Measurements from ENCODE around the gene PPP6R2.

PPP6R2 gene

GRCh38 chr22:50342651-50343540 lies at the start of gene PPP6R2:
Gene PPP6R2 (plus strand): TSS chr22:50343327. CDS start chr22:50393909, 50,582 bp downstream.
- peak; percentile 89 for DNase-seq

- DNase-seq: no peak
Observed at GRCh38 chr22:50293441-50294318, 49.4 kb upstream of the PPP6R2 start.

GRCh38 chr22:50294319-50294656 lies 48.8 kb upstream of the PPP6R2 start:
- no peak for DNase-seq

DNA sequence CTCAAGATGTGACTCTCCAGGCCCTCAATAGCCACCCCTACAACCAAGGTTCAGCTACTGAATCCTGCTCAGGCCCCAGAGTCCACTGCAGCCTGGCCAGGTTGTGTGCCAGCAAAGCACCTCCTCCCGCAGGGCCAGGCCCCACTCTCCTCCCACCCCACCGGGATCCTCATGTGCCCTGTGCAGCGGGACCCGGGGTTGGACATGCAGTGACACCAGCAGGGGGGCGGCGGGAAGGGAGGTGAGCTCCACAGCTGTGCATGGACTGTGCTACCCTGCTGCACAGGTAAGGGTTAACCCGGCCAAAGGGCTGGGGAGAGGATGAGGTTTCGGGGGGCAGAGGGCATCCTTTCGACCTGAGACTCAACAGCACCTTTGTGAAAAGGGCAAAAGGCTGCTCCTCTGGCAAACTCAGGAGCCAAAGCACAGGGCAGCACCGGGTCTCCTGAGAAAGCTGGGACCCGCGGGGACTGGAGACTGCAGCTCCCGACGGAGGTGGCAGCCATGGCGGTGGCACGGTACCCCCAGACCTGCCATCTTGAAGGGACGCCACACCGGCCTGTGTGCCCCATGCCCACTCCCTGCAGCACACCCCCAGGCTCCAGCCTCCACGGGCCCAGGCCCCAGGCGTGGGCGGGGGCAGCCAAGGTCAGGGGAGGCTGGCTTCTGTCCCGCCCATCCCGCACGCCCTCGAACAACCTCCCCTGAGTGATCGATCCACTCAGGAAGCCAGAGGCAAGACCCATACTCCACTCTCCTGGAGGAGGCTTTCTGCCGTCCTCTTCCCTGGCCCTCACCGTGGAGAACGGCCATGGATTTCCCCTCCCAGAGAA lies 46.3 kb upstream of the PPP6R2 start:
- DNase-seq: no peak

- DNase-seq: no peak
Observed at GRCh38 chr22:50297510-50298265, 45.4 kb upstream of the PPP6R2 start.

DNA sequence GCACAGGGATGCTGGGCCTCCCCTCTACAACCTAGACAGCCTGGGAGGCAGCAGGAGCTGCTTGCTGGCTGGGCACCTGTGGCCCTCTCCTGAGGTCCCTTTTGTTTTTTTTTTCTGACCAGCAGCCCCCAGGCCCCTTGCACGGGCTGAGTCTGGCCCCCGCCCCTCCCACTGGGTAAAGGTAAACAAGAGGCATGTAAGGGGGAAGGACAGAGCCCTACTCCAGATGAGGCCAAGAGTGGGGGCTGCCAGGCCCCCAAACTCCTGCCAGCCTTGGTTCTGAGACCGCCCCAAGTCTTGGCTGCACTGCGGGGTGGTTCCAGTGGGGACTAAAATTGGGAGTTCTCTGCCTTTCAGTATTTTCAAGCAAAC lies 44.9 kb upstream of the PPP6R2 start:
- no peak for DNase-seq

GRCh38 chr22:50298937-50299784 lies 44.0 kb upstream of the PPP6R2 start:
- no peak for DNase-seq

GRCh38 chr22:50299785-50300619 lies 43.1 kb upstream of the PPP6R2 start:
- DNase-seq: no peak

DNA sequence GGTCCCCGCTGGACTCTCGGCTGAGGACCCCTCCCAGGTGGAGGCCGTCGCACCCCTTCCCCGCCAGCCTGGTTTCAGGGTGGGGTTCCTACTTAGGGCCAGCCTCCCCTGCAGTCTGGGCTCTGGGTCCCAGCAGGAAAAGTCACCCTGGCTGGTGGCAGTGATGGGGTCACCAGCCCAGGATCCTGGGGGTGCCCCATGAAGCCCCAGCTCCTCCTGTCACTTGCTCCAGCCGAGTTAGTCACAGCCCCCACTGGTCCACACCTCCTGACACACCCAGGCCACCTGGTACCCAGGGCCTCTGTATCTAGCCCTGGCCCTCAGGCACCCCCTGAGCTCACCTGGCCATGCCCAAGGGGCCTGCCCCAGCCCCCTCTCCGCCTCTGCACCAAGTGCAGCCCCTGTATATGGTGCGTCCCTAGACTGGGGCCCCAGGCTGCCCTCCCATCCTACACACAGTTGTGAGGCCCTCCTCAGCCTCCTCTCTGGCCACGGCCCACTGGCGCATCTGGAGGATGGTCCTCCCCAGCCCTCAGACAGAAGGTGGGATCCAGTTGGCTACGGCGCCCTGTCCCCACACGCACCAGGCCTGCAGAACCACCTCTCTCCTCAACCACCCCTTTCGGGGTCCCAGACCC lies 42.4 kb upstream of the PPP6R2 start:
- no peak for DNase-seq

- no peak for DNase-seq
Observed at GRCh38 chr22:50301581-50301991, 41.5 kb upstream of the PPP6R2 start.

- DNase-seq: no peak
Observed at GRCh38 chr22:50302041-50302541, 41.0 kb upstream of the PPP6R2 start.

DNA sequence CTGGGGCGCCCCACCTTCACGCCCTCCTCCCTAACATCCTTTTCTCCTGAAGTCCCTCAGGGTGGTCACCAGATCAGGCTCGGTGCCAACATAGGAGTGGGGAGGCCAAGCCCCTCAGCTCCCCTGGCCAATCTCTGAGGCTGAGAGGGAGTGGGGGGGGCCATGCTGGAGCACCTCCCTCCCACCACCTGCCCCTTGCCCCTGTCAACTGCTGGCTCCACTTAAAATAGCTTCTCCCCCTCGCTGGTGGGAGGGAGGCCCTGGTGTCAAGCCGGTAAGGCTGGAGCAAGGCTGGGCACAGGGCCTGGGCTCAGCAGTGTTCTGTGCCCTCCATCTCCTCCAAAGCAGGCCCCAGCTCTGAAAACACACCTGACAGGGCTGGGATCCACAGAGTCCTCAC lies 40.6 kb upstream of the PPP6R2 start:
- DNase-seq: no peak

- DNase-seq: no peak
Observed at GRCh38 chr22:50303515-50303847, 39.6 kb upstream of the PPP6R2 start.

DNA sequence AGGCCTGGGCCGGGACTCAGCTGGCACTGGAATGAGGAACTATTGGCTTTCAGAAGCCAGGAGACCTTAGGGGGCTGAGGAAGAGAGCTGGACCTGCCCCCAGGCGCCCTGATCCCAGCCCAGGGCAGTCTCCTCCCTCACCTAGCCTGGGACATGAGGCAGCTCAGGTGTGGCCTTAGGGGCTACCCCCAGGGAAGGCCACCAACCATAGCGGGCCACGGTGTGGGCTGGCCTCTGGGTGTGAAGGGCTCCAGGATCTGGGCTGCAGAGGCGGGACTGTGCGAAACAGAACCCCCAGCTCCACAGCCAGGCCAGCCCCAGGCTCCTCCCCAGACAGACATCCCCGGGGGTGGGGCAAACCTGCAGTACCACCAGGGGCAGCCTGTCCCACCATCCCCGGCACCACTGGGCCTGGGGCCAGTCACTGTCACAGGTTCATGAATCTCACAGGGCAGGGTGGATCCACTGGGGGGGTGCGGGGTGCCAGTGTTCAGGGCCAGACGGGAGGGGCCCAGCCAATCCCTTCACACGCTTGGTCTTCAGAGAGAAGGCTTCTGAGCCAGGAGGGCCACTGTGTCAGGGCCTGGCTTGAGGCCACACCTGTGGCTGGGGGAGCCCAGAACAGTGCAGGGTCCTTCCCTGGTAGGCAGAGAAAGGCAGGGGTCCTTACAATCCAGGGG lies 39.1 kb upstream of the PPP6R2 start:
- no peak for DNase-seq

GRCh38 chr22:50304528-50305392 lies 38.4 kb upstream of the PPP6R2 start:
- DNase-seq: no peak

- no peak for DNase-seq
Observed at GRCh38 chr22:50305393-50305922, 37.7 kb upstream of the PPP6R2 start.

DNA sequence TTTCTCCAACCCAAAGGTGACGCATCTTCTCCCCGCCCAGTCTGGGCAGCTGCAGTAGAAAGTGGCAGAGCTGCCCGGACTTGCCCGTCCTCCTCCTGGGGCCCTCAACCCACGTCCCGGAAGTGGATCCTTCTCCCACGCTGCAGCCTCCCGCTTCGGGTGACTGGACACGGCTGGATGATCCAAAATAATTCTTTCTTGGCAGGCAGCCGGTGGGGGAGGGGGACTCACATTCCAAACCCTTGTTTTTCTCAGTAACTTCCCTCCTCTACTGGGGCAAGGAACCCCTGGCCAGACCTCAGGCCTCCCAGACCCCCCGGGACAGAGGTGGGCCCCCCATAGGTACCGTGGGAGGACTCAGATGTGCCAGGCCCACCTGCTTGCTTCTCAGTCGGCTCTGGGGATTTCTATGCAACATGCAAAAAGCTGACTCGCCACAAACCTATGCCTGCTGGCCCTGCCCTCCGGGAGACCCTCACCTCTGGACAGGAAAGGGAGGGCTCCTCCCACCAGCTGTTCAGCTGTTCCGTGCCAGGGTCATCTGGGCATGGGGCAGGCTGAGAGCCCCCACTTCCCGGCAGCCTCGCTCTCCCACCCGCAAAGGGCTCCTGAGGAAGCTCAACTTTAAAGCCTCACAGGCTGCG lies 37.1 kb upstream of the PPP6R2 start:
- no peak for DNase-seq

Data from activated T-cell treated with anti-CD3 and anti-CD28 coated beads for 4 hours (primary cell).